ENCODE results near the gene ZBTB47. TPM values are rescaled to one million over a fixed set of nuclear protein-coding genes. Genes with fewer than 3 reads are reported as not detected.

Gene ZBTB47
- total RNA-seq, 2 donors from 2014 or later, result 0.34 to 1.8 TPM

- Mint-ChIP-seq H3K9me3 (no peaks in the 10 kb centered on the region), H3K27ac (peak overlapping the region; percentile 58 to 79), H3K36me3 (peaks cover 8 to 9% of the 10 kb centered on the region in 2 donors)
- ATAC-seq (no peak), DNase-seq (ENCODE audit: low spot score in 2 of 2) (no peak)
Measured at GRCh38 chr3:42647821-42648459, 5.6 kb upstream of the ZBTB47 start.

GRCh38 chr3:42649006-42649405 is 4.5 kb upstream of the ZBTB47 start:
- Mint-ChIP-seq H3K36me3 (peaks cover 8 to 9% of the 10 kb centered on the region in 2 donors), H3K27ac (peak overlapping the region in 1 of 2 donors; percentile 64), H3K9me3 (no peaks in the 10 kb centered on the region)
- DNase-seq (ENCODE audit: low spot score in 2 of 2) (no peak), ATAC-seq (no peak)

GRCh38 chr3:42649783-42650182 is 3.7 kb upstream of the ZBTB47 start:
- H3K27ac Mint-ChIP-seq, result peak overlapping the region; percentile 64 to 90
- ATAC-seq (no peak), DNase-seq (ENCODE audit: low spot score in 2 of 2) (no peak)
- no peaks in the 10 kb centered on the region for H3K9me3 Mint-ChIP-seq
- H3K36me3 Mint-ChIP-seq, result peaks cover 3 to 4% of the 10 kb centered on the region in 2 donors

- ATAC-seq (no peak), DNase-seq (ENCODE audit: low spot score in 2 of 2) (no peak)
- Mint-ChIP-seq H3K27ac (no peak overlapping the region), H3K36me3 (no peaks in the 10 kb centered on the region), H3K9me3 (no peaks in the 10 kb centered on the region)
Measured at GRCh38 chr3:42651248-42652091, 2.0 kb upstream of the ZBTB47 start.

GRCh38 chr3:42652251-42652610 is 1.3 kb upstream of the ZBTB47 start:
- no peak for DNase-seq (ENCODE audit: low spot score in 2 of 2)
- ATAC-seq, result no peak
- Mint-ChIP-seq H3K9me3 (no peaks in the 10 kb centered on the region), H3K27ac (peak overlapping the region; percentile 13 to 85), H3K36me3 (no peaks in the 10 kb centered on the region)

GRCh38 chr3:42652611-42653302 is 740 bp upstream of the ZBTB47 start:
- Mint-ChIP-seq H3K9me3 (no peaks in the 10 kb centered on the region), H3K36me3 (no peaks in the 10 kb centered on the region), H3K27ac (peak overlapping the region; percentile 47 to 85)
- ATAC-seq, result peak; percentile 30 to 57
- DNase-seq (ENCODE audit: low spot score in 2 of 2), result no peak

GRCh38 chr3:42653303-42653559 is 266 bp upstream of the ZBTB47 start:
- no peak for ATAC-seq

GRCh38 chr3:42654331-42655201 is 1.1 kb downstream of the ZBTB47 start:
- no peak for DNase-seq (ENCODE audit: low spot score in 2 of 2)
- peak; percentile 41 to 52 for ATAC-seq
- no peak overlapping the region for H3K27ac Mint-ChIP-seq
- no peaks in the 10 kb centered on the region for H3K36me3 Mint-ChIP-seq
- H3K9me3 Mint-ChIP-seq, result no peaks in the 10 kb centered on the region

More at GRCh38 chr3:42653303-42653559, 266 bp upstream of the ZBTB47 start:
- H3K27ac Mint-ChIP-seq, result peak overlapping the region in 1 of 2 donors; percentile 47
- no peaks in the 10 kb centered on the region for H3K9me3 Mint-ChIP-seq
- no peaks in the 10 kb centered on the region for H3K36me3 Mint-ChIP-seq
- DNase-seq (ENCODE audit: low spot score in 2 of 2), result no peak

- no peaks in the 10 kb centered on the region for H3K9me3 Mint-ChIP-seq
- DNase-seq (ENCODE audit: low spot score in 2 of 2) (no peak), ATAC-seq (no peak)
- H3K36me3 Mint-ChIP-seq, result no peaks in the 10 kb centered on the region
- no peak overlapping the region for H3K27ac Mint-ChIP-seq
Measured at GRCh38 chr3:42655331-42655888, 1.9 kb downstream of the ZBTB47 start.

- DNase-seq (ENCODE audit: low spot score in 2 of 2) (no peak), ATAC-seq (peak in 1 of 2 donors; percentile 6)
- H3K27ac Mint-ChIP-seq, result peak overlapping the region in 1 of 2 donors; percentile 29
- H3K9me3 Mint-ChIP-seq, result no peaks in the 10 kb centered on the region
- no peaks in the 10 kb centered on the region for H3K36me3 Mint-ChIP-seq
Measured at GRCh38 chr3:42655980-42656679, 2.6 kb downstream of the ZBTB47 start.

- DNase-seq (ENCODE audit: low spot score in 2 of 2) (no peak), ATAC-seq (no peak)
- no peaks in the 10 kb centered on the region for H3K36me3 Mint-ChIP-seq
- no peaks in the 10 kb centered on the region for H3K9me3 Mint-ChIP-seq
- peak overlapping the region in 1 of 2 donors; percentile 52 for H3K27ac Mint-ChIP-seq
Measured at GRCh38 chr3:42656680-42657610, 3.4 kb downstream of the ZBTB47 start.

- Mint-ChIP-seq H3K9me3 (no peaks in the 10 kb centered on the region), H3K27ac (peak overlapping the region; percentile 52 to 84), H3K36me3 (no peaks in the 10 kb centered on the region)
- ATAC-seq, result no peak
- no peak for DNase-seq (ENCODE audit: low spot score in 2 of 2)
Measured at GRCh38 chr3:42657675-42658074, 4.2 kb downstream of the ZBTB47 start.

GRCh38 chr3:42658091-42658770 is 4.7 kb downstream of the ZBTB47 start:
- DNase-seq (ENCODE audit: low spot score in 2 of 2) (no peak), ATAC-seq (no peak)
- H3K9me3 Mint-ChIP-seq, result no peaks in the 10 kb centered on the region
- peak overlapping the region in 1 of 2 donors; percentile 84 for H3K27ac Mint-ChIP-seq
- H3K36me3 Mint-ChIP-seq, result no peaks in the 10 kb centered on the region

GRCh38 chr3:42658771-42659390 is 5.4 kb downstream of the ZBTB47 start:
- ATAC-seq (no peak), DNase-seq (ENCODE audit: low spot score in 2 of 2) (no peak)
- no peak overlapping the region for H3K27ac Mint-ChIP-seq
- H3K36me3 Mint-ChIP-seq, result no peaks in the 10 kb centered on the region
- no peaks in the 10 kb centered on the region for H3K9me3 Mint-ChIP-seq
